ENCODE measurements around the gene NOL3. TPM values are rescaled to one million over a fixed set of nuclear protein-coding genes. Genes with fewer than 3 reads are reported as not detected.

The NOL3 gene
- total and polyA plus RNA-seq, 9 of the 15 experiments (the other 6 are each of a cell fraction or from before 2014, with no cell fraction given) = 0.45 to 14.0 (median 5.4) TPM

- TF ChIP-seq YY1 (IDR thresholded peaks at IDR 0.05; ENCODE audit: borderline replicate concordance in 1 of 3, control insufficient read depth in 1 of 3, extremely low read depth in 1 of 3, insufficient read depth in 3 of 3, insufficient read length in 1 of 3, insufficient replicate concordance in 2 of 3, low read depth in 1 of 3, low read length in 2 of 3) = no peak
- no peak for TF ChIP-seq CEBPB (tag; IDR thresholded peaks at IDR 0.05)
- TF ChIP-seq ILF3 (IDR thresholded peaks at IDR 0.05; ENCODE audit: borderline replicate concordance) = no peak
- TF ChIP-seq NFIX (CRISPR knock-in tag; IDR thresholded peaks at IDR 0.05; ENCODE audit: low read depth) = no peak
- TF ChIP-seq TAF1 (IDR thresholded peaks at IDR 0.05; ENCODE audit: control insufficient read depth, extremely low read depth, insufficient read depth, low read length, severe bottlenecking) = no peak
- TF ChIP-seq JUND (IDR thresholded peaks at IDR 0.05; ENCODE audit: borderline replicate concordance, low read depth, low read length) = no peak
- TF ChIP-seq JUND (tag; IDR thresholded peaks at IDR 0.05; ENCODE audit: borderline replicate concordance, low read depth, low read length) = no peak
- TF ChIP-seq MBD2 (IDR thresholded peaks at IDR 0.05; ENCODE audit: borderline replicate concordance, low read depth) = no peak
- TF ChIP-seq TRIM28 (IDR thresholded peaks at IDR 0.05) = no peak
- no peak for TF ChIP-seq ZNF407 (IDR thresholded peaks at IDR 0.05; ENCODE audit: low read depth)
- no peak for TF ChIP-seq MLX (CRISPR knock-in tag; conservative IDR thresholded peaks at IDR 0.05)
- no peak for TF ChIP-seq HBP1 (CRISPR knock-in tag; IDR thresholded peaks at IDR 0.05)
- no peak for TF ChIP-seq ATF4 (CRISPR knock-in tag; IDR thresholded peaks at IDR 0.05)
These were observed at the start of gene NOL3 (continued) for GRCh38 chr16:67170168-67170948.
